Lower leg skin (tissue), 4 donors: ENCODE measurements around the gene BATF. TPM values are rescaled to one million over a fixed set of nuclear protein-coding genes. Genes with fewer than 3 reads are reported as not detected.

Experiments
- DNase-seq, 2 donors: peaks; one replicate each; pipeline ENCODE4 v3.0.0-alpha.2; 2019; ENCODE audit warnings: low spot score in 2 of 2
- H3K4me3 ChIP-seq: fragments of 200-600 bp; sonication (generic); 2 replicates; pipeline ENCODE4 v1.5.1; 2017; ENCODE audit warnings: mild to moderate bottlenecking, low read depth; ENCODE audit not compliant: poor library complexity, severe bottlenecking
- CTCF ChIP-seq, 3 donors: fragments of 450-650 bp; IDR thresholded peaks; one replicate each; pipeline ENCODE4 v1.5.1; 2016; ENCODE audit warnings: antibody characterized with exemption in 3 of 3, mild to moderate bottlenecking in 3 of 3, moderate library complexity in 2 of 3
- POLR2A ChIP-seq, 2 donors: fragments of 450-650 bp; IDR thresholded peaks; one replicate each; pipeline ENCODE4 v1.6.1; 2016 to 2017; ENCODE audit warnings: antibody characterized with exemption in 2 of 2, mild to moderate bottlenecking in 1 of 2, moderate library complexity in 1 of 2
- WGBS, 2 donors: methylation state at CpG; one replicate each; pipeline ENCODE4 v1.1.5; 2018; 5-methylcytosine and 5-hydroxymethylcytosine counted together
- intact Hi-C: fragments of 100-400 bp; cut with DNase I; formaldehyde crosslinking; loops from one replicate; pipeline ENCODE4 v1.15.0; 2023; ENCODE audit warnings: low total_unique reads
- total RNA-seq, 4 donors: library from RNA; depleted of rRNA; stranded (reverse); fragments of >200 nt; gene quantifications; one replicate each; pipeline ENCODE4 v1.1.0, GENCODE V29; 2016

Gene BATF
- total RNA-seq, 4 donors from 2014 or later = 2.1 to 7.3 (median 4.6) TPM

DNA sequence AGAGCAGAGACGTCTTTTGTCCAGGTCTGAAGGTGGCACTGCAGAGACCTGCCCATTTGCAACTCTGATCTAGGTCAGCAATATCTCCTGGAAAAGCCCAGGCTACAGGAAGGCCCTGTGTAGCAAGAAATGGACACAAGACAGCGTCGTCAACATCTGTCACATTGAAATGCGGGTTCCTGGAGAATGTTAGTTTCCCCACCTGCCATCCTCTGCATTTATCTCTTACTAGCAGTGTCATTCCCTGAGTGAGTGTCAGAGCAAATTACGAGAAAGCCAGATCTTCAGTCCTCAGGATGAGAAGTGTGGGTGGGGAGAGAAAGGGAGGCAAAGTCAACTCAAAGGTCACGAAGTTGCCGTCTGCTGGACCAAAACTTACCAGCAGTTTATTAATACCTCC is 28.8 kb downstream of the BATF start:
- 83 to 86% methylated on average over 7 of the region's 7 CpGs for WGBS, 2 donors
- no peak for DNase-seq
- intact Hi-C loops = loop anchor here (10.0 kb wide), 1 partner anchor 56 kb away; no protein-coding TSS in a partner anchor
- H3K4me3 ChIP-seq = no peak overlapping the region
- TF ChIP-seq POLR2A (IDR thresholded peaks at IDR 0.05) = no peak
- TF ChIP-seq CTCF (IDR thresholded peaks at IDR 0.05) = no peak

- WGBS, 2 donors = 89 to 94% methylated on average over 6 of the region's 6 CpGs
- intact Hi-C loops = loop anchor here (10.0 kb wide), 1 partner anchor 58 kb away; no protein-coding TSS in a partner anchor
- no peak for DNase-seq
- no peak for TF ChIP-seq POLR2A (IDR thresholded peaks at IDR 0.05)
- no peak for TF ChIP-seq CTCF (IDR thresholded peaks at IDR 0.05)
- H3K4me3 ChIP-seq = no peak overlapping the region
Measured at GRCh38 chr14:75553157-75553556, 30.9 kb downstream of the BATF start.

DNA sequence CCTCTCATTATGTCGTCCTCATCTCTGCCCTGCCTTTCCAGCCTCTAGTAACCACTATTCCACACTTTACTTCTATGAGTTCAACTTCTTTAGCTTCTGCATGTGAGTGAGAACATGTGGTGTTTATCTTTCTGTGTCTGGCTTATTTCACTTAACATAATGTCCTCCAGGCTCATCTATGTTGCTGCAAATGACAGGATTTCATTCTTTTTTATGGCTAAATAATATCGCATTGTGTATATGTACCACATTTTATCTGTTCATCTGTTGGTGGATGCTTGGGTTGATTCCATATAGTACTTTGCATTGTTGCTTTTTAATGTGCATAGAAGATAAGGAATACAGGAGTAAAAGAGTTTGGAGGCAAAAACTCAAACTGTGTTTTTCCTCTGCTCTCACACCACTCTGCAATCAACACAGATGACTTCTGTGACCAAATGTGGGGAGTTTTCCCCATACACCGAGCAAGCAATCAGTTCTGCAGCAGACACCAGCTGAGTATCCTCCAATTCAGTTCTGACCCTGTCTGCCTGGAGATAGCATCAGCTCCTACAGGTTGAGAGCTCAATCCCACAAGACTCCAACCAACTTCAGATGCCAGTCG is 31.6 kb downstream of the BATF start:
- no peak for DNase-seq
- H3K4me3 ChIP-seq = no peak overlapping the region
- intact Hi-C loops = loop anchor here (10.0 kb wide), 1 partner anchor 59 kb away; no protein-coding TSS in a partner anchor
- WGBS, 2 donors = 69 to 71% methylated on average over 4 of the region's 4 CpGs
- TF ChIP-seq CTCF (IDR thresholded peaks at IDR 0.05) (no peak), POLR2A (IDR thresholded peaks at IDR 0.05) (no peak)

DNA sequence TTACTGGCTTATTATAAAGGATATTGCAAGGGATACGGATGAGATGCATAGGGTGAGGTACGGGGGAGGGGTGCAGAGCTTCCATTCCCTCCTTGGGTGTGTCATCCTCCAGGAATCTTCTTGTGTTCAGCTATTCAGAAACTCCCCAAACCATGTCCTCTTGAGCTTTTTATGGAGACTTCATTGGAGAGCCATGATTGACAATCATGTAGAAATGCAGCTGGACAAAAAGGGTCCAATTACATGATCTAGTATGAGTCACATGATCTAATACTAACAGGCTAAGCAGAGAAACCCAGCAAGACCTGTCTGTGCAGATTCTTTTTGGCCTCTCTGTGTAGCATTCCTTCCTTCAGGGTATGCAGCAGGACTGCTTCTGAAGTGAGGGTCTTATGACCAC is 32.2 kb downstream of the BATF start:
- no peak overlapping the region for H3K4me3 ChIP-seq
- TF ChIP-seq POLR2A (IDR thresholded peaks at IDR 0.05) = no peak
- TF ChIP-seq CTCF (IDR thresholded peaks at IDR 0.05) = no peak
- no peak for DNase-seq
- intact Hi-C loops = loop anchor here (10.0 kb wide), 1 partner anchor 60 kb away; no protein-coding TSS in a partner anchor
- WGBS, 2 donors = 39 to 57% methylated on average over 2 of the region's 2 CpGs

DNA sequence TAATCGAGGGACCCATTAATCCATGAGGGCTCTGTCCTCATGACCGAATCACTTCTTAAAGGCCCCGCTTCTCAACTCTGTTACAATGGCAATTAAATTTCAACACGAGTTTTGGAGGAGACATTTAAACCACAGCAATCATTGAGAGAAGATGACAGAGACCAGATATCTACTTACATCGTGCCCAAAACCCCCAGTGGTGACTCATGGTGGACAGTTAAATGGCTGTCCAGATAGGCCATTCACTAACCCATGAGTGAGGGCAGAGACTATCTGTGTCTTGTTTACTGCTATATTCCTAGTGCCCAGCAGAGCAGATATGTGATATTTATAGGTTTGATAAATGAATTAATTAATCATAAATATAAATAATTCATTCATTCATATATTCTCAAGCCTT is 36.2 kb downstream of the BATF start:
- DNase-seq = no peak
- no peak for TF ChIP-seq POLR2A (IDR thresholded peaks at IDR 0.05)
- TF ChIP-seq CTCF (IDR thresholded peaks at IDR 0.05) = no peak
- WGBS, 2 donors = 81 to 82% methylated on average over 5 of the region's 5 CpGs
- intact Hi-C loops = loop anchor here (10.0 kb wide), 1 partner anchor 64 kb away; no protein-coding TSS in a partner anchor
- H3K4me3 ChIP-seq = no peak overlapping the region

GRCh38 chr14:75559045-75559444 is 36.8 kb downstream of the BATF start:
- WGBS, 2 donors = 87 to 92% methylated on average over 6 of the region's 6 CpGs
- intact Hi-C loops = loop anchor here (10.0 kb wide), 1 partner anchor 64 kb away; no protein-coding TSS in a partner anchor
- TF ChIP-seq POLR2A (IDR thresholded peaks at IDR 0.05) (no peak), CTCF (IDR thresholded peaks at IDR 0.05) (no peak)
- H3K4me3 ChIP-seq = no peak overlapping the region
- no peak for DNase-seq
